Liver (tissue), 3 donors: ENCODE results near the gene CLCF1.

Experiments
- ATF3 ChIP-seq: IDR thresholded peaks from 2 replicates; pipeline ENCODE4 v1.6.1; 2016; ENCODE audit warnings: antibody characterized with exemption
- CTCF ChIP-seq: fragments of 150-350 bp; IDR thresholded peaks from 2 replicates; pipeline ENCODE4 v1.5.1; 2017; ENCODE audit warnings: improper control_type of control experiment, low read depth, low read length; ENCODE audit not compliant: missing input control
- GABPA ChIP-seq, 2 donors: IDR thresholded peaks in 1 of 2; conservative IDR thresholded peaks in 1 of 2; 2 replicates each; pipeline ENCODE4 v1.6.1; 2016; ENCODE audit warnings: antibody characterized with exemption in 2 of 2, mild to moderate bottlenecking in 1 of 2, moderate library complexity in 1 of 2
- HNF4A ChIP-seq, 2 donors: conservative IDR thresholded peaks; 2 replicates each; pipeline ENCODE4 v1.6.1; 2016; ENCODE audit warnings: antibody characterized with exemption in 2 of 2, mild to moderate bottlenecking in 2 of 2
- JUND ChIP-seq, 2 donors: IDR thresholded peaks; 2 replicates each; pipeline ENCODE4 v1.6.1; 2016; ENCODE audit warnings: antibody characterized with exemption in 2 of 2
- MAX ChIP-seq: IDR thresholded peaks from 2 replicates; pipeline ENCODE4 v1.6.1; 2016; ENCODE audit warnings: antibody characterized with exemption
- RAD21 ChIP-seq, 2 donors: IDR thresholded peaks; 2 replicates each; pipeline ENCODE4 v1.6.1; 2016; ENCODE audit warnings: antibody characterized with exemption in 2 of 2, mild to moderate bottlenecking in 2 of 2
- REST ChIP-seq: IDR thresholded peaks from 2 replicates; pipeline ENCODE4 v1.6.1; 2016; ENCODE audit warnings: antibody characterized with exemption, mild to moderate bottlenecking
- TAF1 ChIP-seq: conservative IDR thresholded peaks from 2 replicates; pipeline ENCODE4 v1.6.1; 2016; ENCODE audit warnings: antibody characterized with exemption, mild to moderate bottlenecking
- donor health status: healthy.
- donor health status: healthy.

- TF ChIP-seq RAD21 (IDR thresholded peaks at IDR 0.05) (no peak), REST (no peak), MAX (no peak), CTCF (no peak), ATF3 (no peak), TAF1 (no peak), JUND (IDR thresholded peaks at IDR 0.05) (no peak), HNF4A (conservative IDR thresholded peaks at IDR 0.05) (no peak), GABPA (IDR thresholded peaks at IDR 0.05 in 1 of 2, conservative IDR thresholded peaks at IDR 0.05 in 1 of 2) (no peak)
Measured at GRCh38 chr11:67355794-67356386, 17.5 kb downstream of the CLCF1 start.
